Pancreas (tissue), 10 donors: ENCODE data around the gene YTHDC2. TPM values are rescaled to one million over a fixed set of nuclear protein-coding genes. Genes with fewer than 3 reads are reported as not detected.

ENCODE experiments used
- ATAC-seq, 4 donors: fragments of 200-7000 bp; cut with Tn5 transposase; one replicate each; pipeline versions ENCODE4 v1.8.0 to v1.9.1; 2020; ENCODE audit warnings: mild to moderate bottlenecking in 4 of 4, moderate library complexity in 4 of 4
- DNase-seq, 6 donors: peaks; one replicate each; pipeline ENCODE4 v3.0.0-alpha.2; 2020
- FAIRE-seq: peaks from 2 replicates; lab custom pipeline; 2012; peaks lifted over from hg19 to GRCh38; lab: Jason Lieb, UNC
- H3K27ac ChIP-seq, 4 donors: fragments of 200-600 bp; sonication (generic); 1 replicate in 3 of 4; 2 replicates in 1 of 4; pipeline versions ENCODE4 v1.5.0 to v1.8.0; 2020
- H3K27me3 ChIP-seq, 4 donors: fragments of 200-600 bp; one replicate each; pipeline ENCODE4 v1.8.0; 2021
- H3K36me3 ChIP-seq, 3 donors: fragments of 200-600 bp; sonication (generic) in 1 of 3; one replicate each; pipeline versions ENCODE4 v1.5.0 to v1.8.0; 2020 to 2021
- H3K4me1 ChIP-seq, 3 donors: fragments of 200-600 bp; one replicate each; pipeline ENCODE4 v1.8.0; 2021
- H3K4me3 ChIP-seq, 4 donors: fragments of 200-600 bp; sonication (generic) in 2 of 4; one replicate each; pipeline versions ENCODE4 v1.5.0 to v1.8.0; 2020 to 2021
- H3K9me3 ChIP-seq, 4 donors: fragments of 200-600 bp; one replicate each; pipeline ENCODE4 v1.8.0; 2021
- WGBS, 2 donors: extraction: QIAGEN DNeasy Blood & Tissue Kit; methylation state at CpG; one replicate each; pipeline ENCODE4 v1.1.7; 2013; 5-methylcytosine and 5-hydroxymethylcytosine counted together
- intact Hi-C, 3 donors: fragments of 100-400 bp; cut with DNase I; formaldehyde crosslinking; loops; one replicate each; pipeline versions ENCODE4 v1.11.1 to v1.14.2; 2022
- polyA plus RNA-seq, 2 donors: library from polyadenylated mRNA; stranded (reverse); fragments of 200-250 nt; gene quantifications; one replicate each; pipeline ENCODE4 v1.2.3, GENCODE V29; 2013
- total RNA-seq, 6 donors: library from RNA; stranded (reverse); fragmentation: NEBNext Ultra II Directional in 4 of 6; extraction: Animal tissue kit (Norgen Biotek cat#: 25700) in 4 of 6; gene quantifications; one replicate each; pipeline versions ENCODE4 v1.2.1 to v1.2.4, GENCODE V29; 2021 to 2023
- TF ChIP-seq, protein P1 (sequence below), 4 donors: fragments of 200-600 bp; sonication (generic) in 3 of 4; IDR thresholded peaks; one replicate each; pipeline versions ENCODE4 v1.5.0 to v1.8.0; 2021; ENCODE audit warnings: antibody characterized with exemption in 4 of 4
- donor health status: healthy with polysubstance abuse.
- donor health status: DM: no; HTN: no; CAD: no; lungs with moderate emphysema.
- donor health status: DM: no; HTN: no; CAD: no.
- donor health status: control.
- donor health status: control.
- donor health status: Bipolar disorder and iron deficiency.
- donor health status: DM: yes; HTN: yes; CAD: no.
- donor health status: DM: no; HTN: no; CAD: no.
- donor health status: DM: no; HTN: no; CAD: no.
- donor health status: DM: yes; HTN: yes; CAD: no.

Gene YTHDC2
- total and polyA plus RNA-seq, 8 donors, result 5.7 to 13.7 (median 9.7) TPM

- Histone ChIP-seq H3K27me3 (no peaks in the 10 kb centered on the region), H3K36me3 (no peaks in the 10 kb centered on the region), H3K9me3 (no peaks in the 10 kb centered on the region), H3K4me3 (no peak overlapping the region), H3K4me1 (peaks cover 0 to 10% (median 0%) of the 10 kb centered on the region in 3 donors), H3K27ac (no peak overlapping the region)
- TF ChIP-seq, protein P1, sequence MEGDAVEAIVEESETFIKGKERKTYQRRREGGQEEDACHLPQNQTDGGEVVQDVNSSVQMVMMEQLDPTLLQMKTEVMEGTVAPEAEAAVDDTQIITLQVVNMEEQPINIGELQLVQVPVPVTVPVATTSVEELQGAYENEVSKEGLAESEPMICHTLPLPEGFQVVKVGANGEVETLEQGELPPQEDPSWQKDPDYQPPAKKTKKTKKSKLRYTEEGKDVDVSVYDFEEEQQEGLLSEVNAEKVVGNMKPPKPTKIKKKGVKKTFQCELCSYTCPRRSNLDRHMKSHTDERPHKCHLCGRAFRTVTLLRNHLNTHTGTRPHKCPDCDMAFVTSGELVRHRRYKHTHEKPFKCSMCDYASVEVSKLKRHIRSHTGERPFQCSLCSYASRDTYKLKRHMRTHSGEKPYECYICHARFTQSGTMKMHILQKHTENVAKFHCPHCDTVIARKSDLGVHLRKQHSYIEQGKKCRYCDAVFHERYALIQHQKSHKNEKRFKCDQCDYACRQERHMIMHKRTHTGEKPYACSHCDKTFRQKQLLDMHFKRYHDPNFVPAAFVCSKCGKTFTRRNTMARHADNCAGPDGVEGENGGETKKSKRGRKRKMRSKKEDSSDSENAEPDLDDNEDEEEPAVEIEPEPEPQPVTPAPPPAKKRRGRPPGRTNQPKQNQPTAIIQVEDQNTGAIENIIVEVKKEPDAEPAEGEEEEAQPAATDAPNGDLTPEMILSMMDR (IDR thresholded peaks at IDR 0.05), result no peak
- DNase-seq (no peak), ATAC-seq (no peak), FAIRE-seq (no peak)
- intact Hi-C loops, result no loop called here
Observed at GRCh38 chr5:113520899-113521298, 7.4 kb downstream of the YTHDC2 start.

GRCh38 chr5:113523168-113523567 is 9.7 kb downstream of the YTHDC2 start:
- no peaks in the 10 kb centered on the region for H3K27me3 ChIP-seq
- TF ChIP-seq, protein P1 (IDR thresholded peaks at IDR 0.05), result no peak
- intact Hi-C loops, result no loop called here
- H3K36me3 ChIP-seq, result no peaks in the 10 kb centered on the region
- 68 to 77% methylated on average over 2 of the region's 2 CpGs for WGBS, 2 donors
- no peaks in the 10 kb centered on the region for H3K9me3 ChIP-seq
- no peak for FAIRE-seq
- peaks cover 0 to 10% (median 0%) of the 10 kb centered on the region in 3 donors for H3K4me1 ChIP-seq
- ATAC-seq, result no peak
- no peak for DNase-seq
- H3K4me3 ChIP-seq, result no peak overlapping the region
- H3K27ac ChIP-seq, result no peak overlapping the region

DNA sequence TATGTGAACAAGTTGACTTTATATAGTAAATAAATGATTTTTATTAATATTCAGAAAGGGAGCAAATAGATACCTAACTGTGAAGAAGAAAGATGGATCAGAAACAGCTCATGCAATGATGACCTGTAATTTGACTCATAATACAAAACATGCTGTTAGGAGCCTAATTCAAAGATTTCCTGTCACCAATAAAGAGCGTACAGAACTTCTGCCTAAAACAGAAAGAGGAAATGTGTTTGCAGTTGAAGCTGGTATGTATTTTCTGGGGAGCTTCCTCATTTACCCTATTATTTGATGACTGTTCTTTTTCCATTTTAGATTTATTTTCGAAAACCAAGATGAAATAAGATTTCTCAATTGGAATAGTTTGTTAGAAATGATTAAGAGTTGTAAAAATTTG is 11.4 kb downstream of the YTHDC2 start:
- Histone ChIP-seq H3K4me1 (peaks cover 0 to 10% (median 0%) of the 10 kb centered on the region in 3 donors), H3K4me3 (no peak overlapping the region), H3K27me3 (no peaks in the 10 kb centered on the region), H3K9me3 (no peaks in the 10 kb centered on the region), H3K27ac (no peak overlapping the region), H3K36me3 (no peaks in the 10 kb centered on the region)
- no peak for DNase-seq
- ATAC-seq, result peak in 2 of 4 donors; percentile 42 to 54
- WGBS, 2 donors, result 84 to 90% methylated on average over 2 of the region's 2 CpGs
- no peak for FAIRE-seq
- intact Hi-C loops, result no loop called here
- TF ChIP-seq, protein P1 (IDR thresholded peaks at IDR 0.05), result no peak

- no peaks in the 10 kb centered on the region for H3K27me3 ChIP-seq
- 93 to 95% methylated on average over 4 of the region's 4 CpGs for WGBS, 2 donors
- FAIRE-seq (peak; percentile 23), ATAC-seq (no peak), DNase-seq (no peak)
- no peak overlapping the region for H3K4me3 ChIP-seq
- intact Hi-C loops, result no loop called here
- no peaks in the 10 kb centered on the region for H3K9me3 ChIP-seq
- TF ChIP-seq, protein P1 (IDR thresholded peaks at IDR 0.05), result no peak
- no peak overlapping the region for H3K27ac ChIP-seq
- no peaks in the 10 kb centered on the region for H3K36me3 ChIP-seq
- peaks cover 0 to 10% (median 0%) of the 10 kb centered on the region in 3 donors for H3K4me1 ChIP-seq
Observed at GRCh38 chr5:113526421-113526820, 12.9 kb downstream of the YTHDC2 start.

DNA sequence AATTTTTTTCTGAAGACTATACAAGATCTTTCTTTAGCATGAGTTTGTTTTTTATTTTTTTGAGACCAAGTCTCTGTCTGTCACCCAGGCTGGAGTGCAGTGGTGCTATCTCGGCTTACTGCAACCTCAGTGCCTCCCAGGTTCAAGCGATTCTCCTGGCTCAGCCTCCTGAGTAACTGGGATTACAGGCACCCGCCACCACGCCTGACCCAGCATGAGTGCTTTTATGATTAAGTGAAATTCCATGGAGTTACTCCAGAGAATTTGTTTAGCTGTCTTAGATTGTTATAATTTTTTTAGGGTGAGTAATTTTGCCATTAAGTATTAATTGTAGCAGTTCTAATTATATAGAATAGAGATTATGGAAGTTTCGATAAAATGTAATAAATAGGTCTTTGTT is 14.3 kb downstream of the YTHDC2 start:
- TF ChIP-seq, protein P1 (IDR thresholded peaks at IDR 0.05), result no peak
- DNase-seq (no peak), ATAC-seq (no peak), FAIRE-seq (no peak)
- intact Hi-C loops, result no loop called here
- no peak overlapping the region for H3K27ac ChIP-seq
- no peaks in the 10 kb centered on the region for H3K9me3 ChIP-seq
- no peak overlapping the region for H3K4me3 ChIP-seq
- H3K4me1 ChIP-seq, result peaks cover 0 to 6% (median 0%) of the 10 kb centered on the region in 3 donors
- no peaks in the 10 kb centered on the region for H3K36me3 ChIP-seq
- no peaks in the 10 kb centered on the region for H3K27me3 ChIP-seq
- 97 to 98% methylated on average over 5 of the region's 5 CpGs for WGBS, 2 donors
